ENCODE data around the gene KRT85.
"Not testable (repeated sequence)": the region's sequence is repeated elsewhere in the genome, so short reads cannot be mapped to it uniquely, and the experiment has no call there.

KRT85 gene

GRCh38 chr12:52366738-52367485, at the start of gene KRT85:
TSS of gene KRT85 (minus strand) at chr12:52367481. CDS start at chr12:52367405, 76 bp downstream.
- no peak for DNase-seq (ENCODE audit: low spot score)

- no peak for DNase-seq (ENCODE audit: low spot score)
Measured at GRCh38 chr12:52416795-52417194, 49.5 kb upstream of the KRT85 start.

GRCh38 chr12:52415870-52416750, 48.8 kb upstream of the KRT85 start:
- no peak for DNase-seq (ENCODE audit: low spot score)

- no peak for DNase-seq (ENCODE audit: low spot score)
Measured at GRCh38 chr12:52414936-52415335, 47.7 kb upstream of the KRT85 start.

GRCh38 chr12:52413782-52414345, 46.6 kb upstream of the KRT85 start:
- no peak for DNase-seq (ENCODE audit: low spot score)

- no peak for DNase-seq (ENCODE audit: low spot score)
Measured at GRCh38 chr12:52413202-52413601, 45.9 kb upstream of the KRT85 start.

- no peak for DNase-seq (ENCODE audit: low spot score)
Measured at GRCh38 chr12:52411815-52412214, 44.5 kb upstream of the KRT85 start.

- DNase-seq (ENCODE audit: low spot score), result not testable (repeated sequence)
Measured at GRCh38 chr12:52410589-52411248, 43.4 kb upstream of the KRT85 start.

GRCh38 chr12:52407918-52408317, 40.6 kb upstream of the KRT85 start:
- no peak for DNase-seq (ENCODE audit: low spot score)

GRCh38 chr12:52405922-52406385, 38.7 kb upstream of the KRT85 start, which contains the start of gene KRT82:
TSS of gene KRT82 (minus strand) at chr12:52406335. CDS start at chr12:52406277, 58 bp downstream.
- DNase-seq (ENCODE audit: low spot score), result no peak

- no peak for DNase-seq (ENCODE audit: low spot score)
Measured at GRCh38 chr12:52404951-52405350, 37.7 kb upstream of the KRT85 start.

GRCh38 chr12:52403561-52403960, 36.3 kb upstream of the KRT85 start:
- DNase-seq (ENCODE audit: low spot score), result no peak

- no peak for DNase-seq (ENCODE audit: low spot score)
Measured at GRCh38 chr12:52402873-52403540, 35.7 kb upstream of the KRT85 start.

GRCh38 chr12:52402377-52402776, 35.1 kb upstream of the KRT85 start:
- DNase-seq (ENCODE audit: low spot score), result no peak

- no peak for DNase-seq (ENCODE audit: low spot score)
Measured at GRCh38 chr12:52401926-52402325, 34.6 kb upstream of the KRT85 start.

- no peak for DNase-seq (ENCODE audit: low spot score)
Measured at GRCh38 chr12:52401526-52401925, 34.2 kb upstream of the KRT85 start.

- DNase-seq (ENCODE audit: low spot score), result no peak
Measured at GRCh38 chr12:52400906-52401305, 33.6 kb upstream of the KRT85 start.

- no peak for DNase-seq (ENCODE audit: low spot score)
Measured at GRCh38 chr12:52399756-52400155, 32.5 kb upstream of the KRT85 start.

- no peak for DNase-seq (ENCODE audit: low spot score)
Measured at GRCh38 chr12:52398176-52398575, 30.9 kb upstream of the KRT85 start.

GRCh38 chr12:52396656-52397055, 29.4 kb upstream of the KRT85 start:
- DNase-seq (ENCODE audit: low spot score), result no peak

- DNase-seq (ENCODE audit: low spot score), result no peak
Measured at GRCh38 chr12:52395761-52396434, 28.6 kb upstream of the KRT85 start.

All from CD4-positive, alpha-beta T cell treated with Interleukin-15 for 4 hours (primary cell).